Heart left ventricle (tissue), 16 donors: Measurements from ENCODE around the gene VPS37C. TPM values are rescaled to one million over a fixed set of nuclear protein-coding genes. Genes with fewer than 3 reads are reported as not detected.

Experiments used
- ATAC-seq, 4 donors: fragments of 200-7000 bp; cut with Tn5 transposase; one replicate each; pipeline ENCODE4 v1.9.1; 2020 to 2022; ENCODE audit warnings: moderate library complexity in 4 of 4, mild to moderate bottlenecking in 3 of 4, moderate number of reproducible peaks in 1 of 4
- DNase-seq, 5 donors: peaks; one replicate each; pipeline ENCODE4 v3.0.0-alpha.2; 2020
- H3K27ac ChIP-seq, 12 donors: fragments of 200-600 bp; sonication (generic) in 4 of 12; one replicate each; pipeline versions ENCODE4 v1.5.0 to v1.8.0; 2016 to 2022; ENCODE audit warnings: mild to moderate bottlenecking in 2 of 12
- H3K27me3 ChIP-seq, 9 donors: fragments of 200-600 bp; sonication (generic) in 2 of 9; one replicate each; pipeline versions ENCODE4 v1.5.1 to v1.8.0; 2016 to 2022; ENCODE audit warnings: mild to moderate bottlenecking in 3 of 9
- H3K36me3 ChIP-seq, 9 donors: fragments of 200-600 bp; sonication (generic) in 2 of 9; one replicate each; pipeline versions ENCODE4 v1.5.0 to v1.8.0; 2018 to 2022; ENCODE audit warnings: mild to moderate bottlenecking in 2 of 9
- H3K4me1 ChIP-seq, 12 donors: fragments of 200-600 bp; sonication (generic) in 4 of 12; one replicate each; pipeline versions ENCODE4 v1.5.0 to v1.8.0; 2016 to 2022; ENCODE audit warnings: mild to moderate bottlenecking in 3 of 12
- H3K4me3 ChIP-seq, 12 donors: fragments of 200-600 bp; sonication (generic) in 4 of 12; one replicate each; pipeline versions ENCODE4 v1.5.0 to v1.8.0; 2017 to 2022; ENCODE audit warnings: mild to moderate bottlenecking in 9 of 12, moderate library complexity in 4 of 12
- H3K9me3 ChIP-seq, 12 donors: fragments of 200-600 bp; sonication (generic) in 4 of 12; one replicate each; pipeline versions ENCODE4 v1.5.0 to v1.8.0; 2016 to 2022; ENCODE audit warnings: mild to moderate bottlenecking in 1 of 12
- POLR2A ChIP-seq, 2 donors: fragments of 450-650 bp; IDR thresholded peaks; one replicate each; pipeline ENCODE4 v1.6.1; 2017; ENCODE audit warnings: antibody characterized with exemption in 2 of 2, mild to moderate bottlenecking in 2 of 2, moderate library complexity in 2 of 2
- WGBS, 4 donors: extraction: QIAGEN DNeasy Blood & Tissue Kit in 2 of 4; methylation state at CpG; one replicate each; pipeline versions ENCODE4 v1.1.5 to v1.1.7; 2013 to 2018; 5-methylcytosine and 5-hydroxymethylcytosine counted together
- intact Hi-C, 10 donors: fragments of 100-400 bp; cut with DNase I; formaldehyde crosslinking; loops; one replicate each; pipeline versions ENCODE4 v1.11.1 to v1.14.2; 2022
- polyA plus RNA-seq, 2 donors: library from polyadenylated mRNA; stranded (reverse); fragments of 200-250 nt; gene quantifications; one replicate each; pipeline ENCODE4 v1.2.3, GENCODE V29; 2013
- total RNA-seq, 9 donors: library from RNA; depleted of rRNA in 2 of 9; stranded (reverse); fragments of >200 nt in 2 of 9; fragmentation: NEBNext Ultra II Directional in 3 of 9; extraction: Animal tissue kit (Norgen Biotek cat#: 25700) in 3 of 9; gene quantifications; one replicate each; pipeline versions ENCODE4 v1.1.0 to v1.2.4, GENCODE V29; 2016 to 2023
- TF ChIP-seq, protein P1 (sequence below), 12 donors: fragments of 200-600 bp; sonication (generic) in 4 of 12; IDR thresholded peaks; one replicate each; pipeline versions ENCODE4 v1.5.0 to v1.8.0; 2018 to 2022; ENCODE audit warnings: antibody characterized with exemption in 12 of 12, mild to moderate bottlenecking in 5 of 12
- donor health status: ischemic (EF 13 %, LVEDD 7.1; RV severe dilation, severe dysfunction).
- donor health status: healthy with polysubstance abuse.
- donor health status: DM: no; HTN: yes; CAD: no.
- donor health status: DM: no; HTN: no; CAD: no.
- donor health status: ischemic (EF 25% LVEDD 6.9; RV normal size, moderate dysfunction).
- donor health status: ischemic (EF 25% LVEDD 5.7; RV mildly dilated, moderate dysfunction).
- donor health status: healthy.
- donor health status: DM: yes; HTN: yes; CAD: no.
- donor health status: ischemic (EF 35%, LVEDD 5.7; RV mildly dilated, moderate dysfunction).
- donor health status: nonischemic (EF 11% LVEDD 7.7; RV severe dilation, severe dysfunction).
- donor health status: DM: yes; HTN: yes; CAD: no.
- donor health status: PGD.
- donor health status: ischemic (EF 29% LVEDD 5.4; RV normal size, mild dysfunction).
- donor health status: nonischemic (EF 23%, LVEDD 6.1; RV moderate dilation, normal function).

VPS37C gene
- total and polyA plus RNA-seq, 11 donors = 11.0 to 29.0 (median 17.1) TPM

DNA sequence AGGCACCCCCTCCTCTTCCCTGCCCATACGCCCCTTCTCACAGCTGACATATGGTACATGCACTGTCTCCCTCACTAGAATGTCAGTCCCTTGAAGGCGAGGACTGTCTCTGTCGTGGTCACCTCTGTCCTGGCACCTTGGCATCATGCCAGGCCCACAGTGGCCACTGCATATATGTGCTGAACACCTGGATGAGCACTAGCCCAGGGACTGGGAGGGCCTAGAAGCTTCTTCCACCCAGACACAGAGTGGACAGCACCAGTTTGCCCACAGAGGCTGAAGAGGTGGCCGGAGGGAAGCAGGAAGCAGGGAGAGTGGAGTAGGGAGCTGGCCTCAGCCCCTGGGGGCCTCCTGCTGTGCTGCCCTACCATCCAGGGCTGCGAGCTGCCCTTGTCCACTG, 28.6 kb downstream of the VPS37C start:
- intact Hi-C loops = loop anchor here in 6 of 10 donors (2.0 to 10.0 kb wide), 5 partner anchors 50 to 355 kb away; partner anchors contain the start of gene PRPF19 (in 1 of the 6)
- 85 to 99% (median 91%) methylated on average over 5 of the region's 5 CpGs for WGBS, 4 donors
- Histone ChIP-seq H3K27ac (no peak overlapping the region), H3K4me3 (no peak overlapping the region), H3K36me3 (peaks cover 0 to 44% (median 24%) of the 10 kb centered on the region in 9 donors), H3K9me3 (no peaks in the 10 kb centered on the region), H3K27me3 (no peaks in the 10 kb centered on the region), H3K4me1 (peaks cover 0 to 16% (median 3%) of the 10 kb centered on the region in 12 donors)
- no peak for TF ChIP-seq POLR2A (IDR thresholded peaks at IDR 0.05)
- TF ChIP-seq, protein P1, sequence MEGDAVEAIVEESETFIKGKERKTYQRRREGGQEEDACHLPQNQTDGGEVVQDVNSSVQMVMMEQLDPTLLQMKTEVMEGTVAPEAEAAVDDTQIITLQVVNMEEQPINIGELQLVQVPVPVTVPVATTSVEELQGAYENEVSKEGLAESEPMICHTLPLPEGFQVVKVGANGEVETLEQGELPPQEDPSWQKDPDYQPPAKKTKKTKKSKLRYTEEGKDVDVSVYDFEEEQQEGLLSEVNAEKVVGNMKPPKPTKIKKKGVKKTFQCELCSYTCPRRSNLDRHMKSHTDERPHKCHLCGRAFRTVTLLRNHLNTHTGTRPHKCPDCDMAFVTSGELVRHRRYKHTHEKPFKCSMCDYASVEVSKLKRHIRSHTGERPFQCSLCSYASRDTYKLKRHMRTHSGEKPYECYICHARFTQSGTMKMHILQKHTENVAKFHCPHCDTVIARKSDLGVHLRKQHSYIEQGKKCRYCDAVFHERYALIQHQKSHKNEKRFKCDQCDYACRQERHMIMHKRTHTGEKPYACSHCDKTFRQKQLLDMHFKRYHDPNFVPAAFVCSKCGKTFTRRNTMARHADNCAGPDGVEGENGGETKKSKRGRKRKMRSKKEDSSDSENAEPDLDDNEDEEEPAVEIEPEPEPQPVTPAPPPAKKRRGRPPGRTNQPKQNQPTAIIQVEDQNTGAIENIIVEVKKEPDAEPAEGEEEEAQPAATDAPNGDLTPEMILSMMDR (IDR thresholded peaks at IDR 0.05) = no peak
- DNase-seq (no peak), ATAC-seq (no peak)

DNA sequence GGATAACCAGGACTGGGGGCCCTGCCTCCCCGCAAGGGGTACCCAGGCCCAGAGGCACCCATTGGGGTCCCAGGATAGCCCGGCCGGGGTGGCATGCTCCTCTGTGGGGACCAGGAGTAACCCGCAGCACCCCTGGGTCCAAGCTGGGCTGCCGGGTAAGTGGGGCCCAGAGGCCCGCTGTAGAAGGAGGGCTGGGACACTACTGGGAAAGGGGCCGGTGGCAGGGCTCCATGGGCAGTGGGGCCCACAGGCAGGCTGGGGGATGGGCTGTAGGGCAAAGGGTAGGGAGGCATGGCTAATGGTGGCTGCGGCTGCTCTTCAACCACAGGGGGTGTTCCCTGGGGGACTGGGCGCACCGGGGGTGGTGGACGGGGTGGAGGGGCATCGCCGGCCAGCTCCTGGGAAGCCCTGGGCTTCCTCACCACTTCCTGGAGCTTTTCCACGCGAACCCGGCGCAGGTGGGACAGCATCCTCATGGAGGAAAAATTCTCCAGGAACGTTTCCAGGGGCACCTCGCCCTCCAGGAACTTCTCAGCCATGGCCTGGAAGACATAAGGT, 29.1 kb downstream of the VPS37C start:
- Histone ChIP-seq H3K4me1 (peaks cover 0 to 16% (median 3%) of the 10 kb centered on the region in 12 donors), H3K9me3 (no peaks in the 10 kb centered on the region), H3K27ac (no peak overlapping the region), H3K36me3 (peaks cover 0 to 38% (median 24%) of the 10 kb centered on the region in 9 donors), H3K4me3 (no peak overlapping the region), H3K27me3 (no peaks in the 10 kb centered on the region)
- WGBS, 4 donors = 92 to 95% (median 93%) methylated on average over 13 to 19 of the region's 19 CpGs
- ATAC-seq = no peak
- TF ChIP-seq, protein P1 (IDR thresholded peaks at IDR 0.05) = no peak
- TF ChIP-seq POLR2A (IDR thresholded peaks at IDR 0.05) = no peak
- no peak for DNase-seq
- intact Hi-C loops = loop anchor here in 7 of 10 donors (2.0 to 10.0 kb wide), 7 partner anchors 50 to 355 kb away; partner anchors contain the start of genes CD6 (in 3 of the 7) and PRPF19 (in 1 of the 7)

DNA sequence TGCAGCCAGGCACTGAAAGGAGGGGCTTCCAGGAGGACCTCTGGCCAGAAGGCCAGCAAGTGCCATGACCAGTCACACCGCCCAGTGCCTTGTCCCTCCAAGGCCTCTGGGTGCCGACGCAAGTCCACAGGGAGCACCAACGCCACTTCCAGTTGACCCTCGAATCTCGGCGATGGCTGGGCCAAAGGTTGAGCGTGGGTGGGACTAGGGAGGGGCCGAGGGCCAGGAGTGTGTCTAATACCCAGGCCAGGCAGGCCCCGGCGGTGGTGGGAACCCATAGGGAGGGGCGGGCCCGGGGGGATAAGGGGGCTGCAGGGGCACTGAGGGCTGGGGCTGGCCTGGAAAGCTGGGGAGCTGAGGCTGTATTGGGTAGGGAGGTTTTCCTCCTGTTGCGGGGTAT, 29.6 kb downstream of the VPS37C start:
- Histone ChIP-seq H3K27ac (no peak overlapping the region), H3K9me3 (no peaks in the 10 kb centered on the region), H3K4me3 (no peak overlapping the region), H3K4me1 (peaks cover 0 to 17% (median 4%) of the 10 kb centered on the region in 12 donors), H3K36me3 (peaks cover 0 to 35% (median 20%) of the 10 kb centered on the region in 9 donors), H3K27me3 (no peaks in the 10 kb centered on the region)
- TF ChIP-seq POLR2A (IDR thresholded peaks at IDR 0.05) = no peak
- TF ChIP-seq, protein P1 (IDR thresholded peaks at IDR 0.05) = no peak
- intact Hi-C loops = loop anchor here in 7 of 10 donors (2.0 to 10.0 kb wide), 6 partner anchors 51 to 354 kb away; partner anchors contain the start of genes CD6 (in 3 of the 7) and PRPF19 (in 1 of the 7)
- WGBS, 4 donors = 90 to 93% (median 91%) methylated on average over 12 to 14 of the region's 14 CpGs
- no peak for DNase-seq
- ATAC-seq = no peak

DNA sequence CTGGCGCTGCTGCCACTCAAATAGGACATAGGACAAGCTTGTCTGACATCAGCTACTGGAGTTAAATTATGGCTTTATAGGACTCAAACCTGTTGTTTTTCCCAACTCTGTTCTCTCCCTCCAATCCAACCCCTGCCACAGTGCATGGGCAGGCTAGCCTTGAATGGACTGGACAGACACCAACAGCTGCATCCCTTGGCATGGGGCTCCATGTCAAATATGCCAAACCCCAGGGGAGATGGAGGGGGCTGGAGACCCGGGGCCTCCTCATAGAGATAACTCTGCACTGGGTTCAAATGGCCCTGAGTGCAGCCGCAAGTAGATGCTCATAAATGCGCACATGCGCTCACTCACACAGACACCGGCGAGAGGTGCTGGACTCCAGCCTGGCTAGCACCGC, 30.0 kb downstream of the VPS37C start:
- 89 to 93% (median 91%) methylated on average over 8 of the region's 8 CpGs for WGBS, 4 donors
- ATAC-seq (no peak), DNase-seq (no peak)
- Histone ChIP-seq H3K9me3 (no peaks in the 10 kb centered on the region), H3K4me1 (peaks cover 0 to 21% (median 8%) of the 10 kb centered on the region in 12 donors), H3K4me3 (no peak overlapping the region), H3K36me3 (peaks cover 0 to 35% (median 20%) of the 10 kb centered on the region in 9 donors), H3K27ac (no peak overlapping the region), H3K27me3 (no peaks in the 10 kb centered on the region)
- no peak for TF ChIP-seq POLR2A (IDR thresholded peaks at IDR 0.05)
- TF ChIP-seq, protein P1 (IDR thresholded peaks at IDR 0.05) = no peak
- intact Hi-C loops = loop anchor here in 7 of 10 donors (2.0 to 10.0 kb wide), 6 partner anchors 51 to 354 kb away; partner anchors contain the start of genes CD6 (in 3 of the 7) and PRPF19 (in 1 of the 7)
